Loucy (cell line): Measurements from ENCODE around the gene ALK.

ENCODE experiments used
- H2AFZ ChIP-seq: fragments of 200-600 bp; sonication (generic); 2 replicates; pipeline ENCODE4 v1.6.0; 2016; ENCODE audit warnings: antibody characterized with exemption, mild to moderate bottlenecking, low read length, moderate library complexity
- H3F3A ChIP-seq: fragments of 200-600 bp; 2 replicates; pipeline ENCODE4 v1.6.0; 2016; ENCODE audit warnings: antibody characterized with exemption, low read depth, mild to moderate bottlenecking
- H3K27me3 ChIP-seq: fragments of 200-600 bp; sonication (generic); 2 replicates; pipeline ENCODE4 v1.6.1; 2014; ENCODE audit warnings: low read length, mild to moderate bottlenecking; ENCODE audit not compliant: insufficient read depth, poor library complexity, severe bottlenecking
- H3K36me3 ChIP-seq: fragments of 200-600 bp; sonication (generic); 2 replicates; pipeline ENCODE4 v1.6.1; 2016; ENCODE audit warnings: low read length; ENCODE audit not compliant: insufficient read depth
- H3K4me1 ChIP-seq: fragments of 200-600 bp; sonication (generic); 2 replicates; pipeline ENCODE4 v1.5.1; 2014; ENCODE audit warnings: low read length, mild to moderate bottlenecking; ENCODE audit not compliant: insufficient read depth, poor library complexity, severe bottlenecking
- H3K4me2 ChIP-seq: fragments of 200-600 bp; sonication (generic); 2 replicates; pipeline ENCODE4 v1.6.0; 2014; ENCODE audit warnings: antibody characterized with exemption, low read length, low read depth, mild to moderate bottlenecking; ENCODE audit not compliant: poor library complexity, severe bottlenecking
- H3K4me3 ChIP-seq: fragments of 200-600 bp; sonication (generic); 2 replicates; pipeline ENCODE4 v1.5.1; 2014; ENCODE audit warnings: low read length, mild to moderate bottlenecking, mixed read lengths; ENCODE audit not compliant: poor library complexity, severe bottlenecking
- H3K79me2 ChIP-seq: fragments of 200-600 bp; sonication (generic); 2 replicates; pipeline ENCODE4 v1.6.1; 2014; ENCODE audit warnings: low read length; ENCODE audit not compliant: insufficient read depth
- H3K9ac ChIP-seq: fragments of 200-600 bp; sonication (generic); 2 replicates; pipeline ENCODE4 v1.6.0; 2014; ENCODE audit warnings: mild to moderate bottlenecking, low read depth, low read length, moderate library complexity; ENCODE audit not compliant: poor library complexity, severe bottlenecking
- H3K9me2 ChIP-seq: fragments of 200-600 bp; sonication (generic); replicated peaks from 2 replicates; pipeline ENCODE4 v1.6.1; 2016; ENCODE audit warnings: low read depth, low read length, mixed read lengths
- H3K9me3 ChIP-seq: fragments of 200-600 bp; sonication (generic); 2 replicates; pipeline ENCODE4 v1.6.1; 2014; ENCODE audit warnings: mild to moderate bottlenecking, antibody characterized with exemption, low read length, low read depth; ENCODE audit not compliant: insufficient read depth
- H4K20me1 ChIP-seq: fragments of 200-600 bp; sonication (generic); 2 replicates; pipeline ENCODE4 v1.6.0; 2014; ENCODE audit warnings: antibody characterized with exemption, low read length, mild to moderate bottlenecking; ENCODE audit not compliant: insufficient read depth, poor library complexity, severe bottlenecking
- EZH2phosphoT487 ChIP-seq: fragments of 200-600 bp; IDR thresholded peaks from 2 replicates; pipeline ENCODE4 v1.6.1; 2018; ENCODE audit warnings: antibody characterized with exemption, mild to moderate bottlenecking, moderate library complexity, borderline replicate concordance
- TF ChIP-seq, protein P1 (sequence below): fragments of 200-600 bp; sonication (generic); conservative IDR thresholded peaks from 2 replicates; pipeline ENCODE4 v1.5.1; 2014; ENCODE audit warnings: mild to moderate bottlenecking, antibody characterized with exemption, low read length

Gene ALK

DNA sequence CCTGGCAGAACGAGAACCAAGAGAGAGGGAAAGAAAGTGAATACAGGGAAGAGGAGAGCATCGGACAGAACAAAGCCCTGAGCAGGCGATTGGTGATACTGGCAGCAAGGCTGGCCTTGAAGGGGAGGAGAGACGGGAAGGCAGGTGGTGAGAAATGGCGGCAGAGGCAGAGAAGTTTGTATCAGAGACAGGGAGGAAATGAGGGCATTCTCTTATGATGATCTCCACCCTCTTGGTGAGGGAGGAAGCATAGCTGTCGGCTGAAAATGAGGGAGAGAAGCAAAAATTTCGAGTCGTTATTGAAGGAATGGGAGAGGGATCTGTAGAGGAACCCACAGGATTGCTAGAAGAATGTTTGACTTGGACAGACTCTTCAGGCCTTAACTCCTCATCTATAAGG, 725.6 kb downstream of the ALK start:
- H4K20me1 ChIP-seq, result no peaks in the 10 kb centered on the region
- no peaks in the 10 kb centered on the region for H3K27me3 ChIP-seq
- H3K9me3 ChIP-seq, result no peaks in the 10 kb centered on the region
- no peak overlapping the region for H2AFZ ChIP-seq
- no peaks in the 10 kb centered on the region for H3K4me1 ChIP-seq
- H3K4me2 ChIP-seq, result no peak overlapping the region
- no peaks in the 10 kb centered on the region for H3K9me2 ChIP-seq
- no peak overlapping the region for H3K9ac ChIP-seq
- H3K4me3 ChIP-seq, result no peak overlapping the region
- H3K36me3 ChIP-seq, result no peaks in the 10 kb centered on the region
- TF ChIP-seq EZH2phosphoT487, result no peak
- TF ChIP-seq, protein P1, sequence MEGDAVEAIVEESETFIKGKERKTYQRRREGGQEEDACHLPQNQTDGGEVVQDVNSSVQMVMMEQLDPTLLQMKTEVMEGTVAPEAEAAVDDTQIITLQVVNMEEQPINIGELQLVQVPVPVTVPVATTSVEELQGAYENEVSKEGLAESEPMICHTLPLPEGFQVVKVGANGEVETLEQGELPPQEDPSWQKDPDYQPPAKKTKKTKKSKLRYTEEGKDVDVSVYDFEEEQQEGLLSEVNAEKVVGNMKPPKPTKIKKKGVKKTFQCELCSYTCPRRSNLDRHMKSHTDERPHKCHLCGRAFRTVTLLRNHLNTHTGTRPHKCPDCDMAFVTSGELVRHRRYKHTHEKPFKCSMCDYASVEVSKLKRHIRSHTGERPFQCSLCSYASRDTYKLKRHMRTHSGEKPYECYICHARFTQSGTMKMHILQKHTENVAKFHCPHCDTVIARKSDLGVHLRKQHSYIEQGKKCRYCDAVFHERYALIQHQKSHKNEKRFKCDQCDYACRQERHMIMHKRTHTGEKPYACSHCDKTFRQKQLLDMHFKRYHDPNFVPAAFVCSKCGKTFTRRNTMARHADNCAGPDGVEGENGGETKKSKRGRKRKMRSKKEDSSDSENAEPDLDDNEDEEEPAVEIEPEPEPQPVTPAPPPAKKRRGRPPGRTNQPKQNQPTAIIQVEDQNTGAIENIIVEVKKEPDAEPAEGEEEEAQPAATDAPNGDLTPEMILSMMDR, result no peak
- H3F3A ChIP-seq, result no peaks in the 10 kb centered on the region
- H3K79me2 ChIP-seq, result no peaks in the 10 kb centered on the region

DNA sequence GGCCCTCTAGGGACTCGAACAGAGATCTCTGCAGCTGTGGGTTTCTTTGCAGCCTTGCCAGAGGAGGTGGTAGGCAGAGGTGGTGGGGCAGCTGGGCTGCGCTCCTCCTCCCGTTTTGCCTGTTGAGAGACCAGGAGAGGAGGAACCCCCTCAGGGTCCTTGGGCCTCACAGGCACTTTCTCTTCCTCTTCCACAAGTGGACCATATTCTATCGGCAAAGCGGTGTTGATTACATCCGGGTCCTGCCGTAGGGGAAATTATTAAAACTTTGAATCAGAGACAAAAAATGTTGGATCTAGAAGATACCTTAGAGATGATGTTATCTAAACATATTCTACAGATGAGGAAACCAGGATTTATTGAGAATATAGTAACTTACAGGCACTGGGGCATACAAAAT, 727.7 kb downstream of the ALK start:
- no peaks in the 10 kb centered on the region for H3K4me1 ChIP-seq
- TF ChIP-seq, protein P1, result no peak
- no peak for TF ChIP-seq EZH2phosphoT487
- no peaks in the 10 kb centered on the region for H3K9me3 ChIP-seq
- H3K79me2 ChIP-seq, result no peaks in the 10 kb centered on the region
- H3F3A ChIP-seq, result no peaks in the 10 kb centered on the region
- no peaks in the 10 kb centered on the region for H3K36me3 ChIP-seq
- no peak overlapping the region for H3K9ac ChIP-seq
- no peak overlapping the region for H3K4me3 ChIP-seq
- no peak overlapping the region for H2AFZ ChIP-seq
- H3K9me2 ChIP-seq, result no peaks in the 10 kb centered on the region
- no peak overlapping the region for H3K4me2 ChIP-seq
- H4K20me1 ChIP-seq, result no peaks in the 10 kb centered on the region
- no peaks in the 10 kb centered on the region for H3K27me3 ChIP-seq

DNA sequence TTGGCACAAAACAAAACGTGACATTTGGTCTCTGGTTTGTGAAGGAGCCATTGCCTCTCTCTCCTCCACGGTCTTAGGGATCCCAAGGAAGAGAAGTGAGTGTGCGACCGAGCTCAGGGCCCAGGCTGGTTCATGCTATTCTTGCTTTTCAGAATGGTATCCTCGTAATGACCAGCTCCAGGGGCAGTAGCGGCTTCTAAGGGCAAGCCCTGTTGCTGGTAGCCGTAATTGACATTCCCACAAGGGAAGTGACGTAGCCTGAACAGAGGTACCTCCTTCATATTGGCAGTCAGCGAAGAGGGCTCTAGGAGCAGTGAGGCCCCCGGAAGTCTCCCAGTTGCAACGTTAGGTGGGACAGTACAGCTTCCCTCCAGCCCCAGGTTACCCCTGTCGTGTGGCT, 728.3 kb downstream of the ALK start:
- Histone ChIP-seq H3K79me2 (no peaks in the 10 kb centered on the region), H3K4me1 (no peaks in the 10 kb centered on the region), H3K27me3 (no peaks in the 10 kb centered on the region), H3K9me2 (no peaks in the 10 kb centered on the region), H3K4me3 (no peak overlapping the region), H3F3A (no peaks in the 10 kb centered on the region), H3K4me2 (no peak overlapping the region), H3K9ac (no peak overlapping the region), H2AFZ (no peak overlapping the region), H3K9me3 (no peaks in the 10 kb centered on the region), H4K20me1 (no peaks in the 10 kb centered on the region), H3K36me3 (no peaks in the 10 kb centered on the region)
- TF ChIP-seq, protein P1, result no peak
- TF ChIP-seq EZH2phosphoT487, result no peak
